PC-3 (cell line): Measurements from ENCODE around the gene MED15. TPM values are rescaled to one million over a fixed set of nuclear protein-coding genes. Genes with fewer than 3 reads are reported as not detected.
"Not testable (repeated sequence)": the region's sequence is repeated elsewhere in the genome, so short reads cannot be mapped to it uniquely, and the experiment has no call there.

Experiments
- ATAC-seq: fragments of 200-7000 bp; cut with Tn5 transposase; 2 replicates; pipeline ENCODE4 v1.9.1; 2020; ENCODE audit warnings: mild to moderate bottlenecking, moderate library complexity
- BruUV-seq: library from RNA; stranded (reverse); fragments of 400-500 nt; replicated peaks from 2 replicates; lab custom pipeline; 2021; lab: Mats Ljungman, UMichigan
- CTCF ChIA-PET: fragments of 300-600 bp; sonication (Branson Sonifier 250); formaldehyde crosslinking; loops from one replicate; lab custom pipeline; 2022; ENCODE audit warnings: antibody characterized with exemption; lab: Charles Lee
- POLR2A ChIA-PET: fragments of 300-600 bp; sonication (Branson Sonifier 250); formaldehyde crosslinking; loops from one replicate; lab custom pipeline; 2022; ENCODE audit warnings: antibody characterized with exemption; ENCODE audit not compliant: unreplicated experiment; lab: Charles Lee
- DNase-seq: peaks from one replicate; pipeline ENCODE4 v3.0.0-alpha.2; 2015
- H2AFZ ChIP-seq: fragments of 300-600 bp; sonication (generic); 2 replicates; pipeline ENCODE4 v1.6.0; 2016; ENCODE audit warnings: antibody characterized with exemption, low read length
- H3F3A ChIP-seq: fragments of 300-600 bp; sonication (generic); one replicate; pipeline ENCODE4 v1.6.0; 2017; ENCODE audit warnings: antibody characterized with exemption, low read length, control low read depth, mild to moderate bottlenecking; ENCODE audit not compliant: unreplicated experiment
- H3K27ac ChIP-seq: fragments of 300-600 bp; sonication (generic); 2 replicates; pipeline ENCODE4 v1.5.1; 2016; ENCODE audit warnings: mild to moderate bottlenecking, low read length
- H3K27me3 ChIP-seq: fragments of 300-600 bp; sonication (generic); 2 replicates; pipeline ENCODE4 v1.6.1; 2016; ENCODE audit warnings: low read length, mixed read lengths
- H3K36me3 ChIP-seq: fragments of 300-600 bp; sonication (generic); 2 replicates; pipeline ENCODE4 v1.6.1; 2016; ENCODE audit warnings: low read depth, mixed run types, low read length, mixed read lengths
- H3K4me1 ChIP-seq: fragments of 300-600 bp; sonication (generic); 2 replicates; pipeline ENCODE4 v1.5.1; 2016; ENCODE audit warnings: low read length; ENCODE audit not compliant: insufficient read depth
- H3K4me2 ChIP-seq: fragments of 300-600 bp; sonication (generic); 2 replicates; pipeline ENCODE4 v1.6.0; 2016; ENCODE audit warnings: low read length
- H3K4me3 ChIP-seq: fragments of 300-600 bp; sonication (generic); 2 replicates; pipeline ENCODE4 v1.5.1; 2016; ENCODE audit warnings: mild to moderate bottlenecking, low read length, mixed read lengths
- H3K79me2 ChIP-seq: fragments of 300-600 bp; sonication (generic); 2 replicates; pipeline ENCODE4 v1.6.1; 2017; ENCODE audit warnings: low read length, mixed read lengths
- H3K9ac ChIP-seq: fragments of 300-600 bp; sonication (generic); 2 replicates; pipeline ENCODE4 v1.6.0; 2016; ENCODE audit warnings: mild to moderate bottlenecking, low read length
- H3K9me2 ChIP-seq: fragments of 300-600 bp; sonication (generic); replicated peaks from 2 replicates; pipeline ENCODE4 v1.6.1; 2016; ENCODE audit warnings: mixed run types, low read length, mixed read lengths
- H3K9me3 ChIP-seq: fragments of 300-600 bp; sonication (generic); 2 replicates; pipeline ENCODE4 v1.6.1; 2016; ENCODE audit warnings: low read length, mixed read lengths
- H4K20me1 ChIP-seq: fragments of 300-600 bp; sonication (generic); 2 replicates; pipeline ENCODE4 v1.6.1; 2016; ENCODE audit warnings: low read length, mixed read lengths
- CTCF ChIP-seq: fragments of 300-600 bp; sonication (generic); conservative IDR thresholded peaks from 2 replicates; pipeline ENCODE4 v1.5.1; 2017; ENCODE audit warnings: antibody characterized with exemption, low read depth, mild to moderate bottlenecking, low read length
- EZH2 ChIP-seq: fragments of 300-600 bp; sonication (generic); IDR thresholded peaks from one replicate; pipeline ENCODE4 v1.6.1; 2017; ENCODE audit warnings: antibody characterized with exemption, mild to moderate bottlenecking, low read length; ENCODE audit not compliant: unreplicated experiment
- EZH2phosphoT487 ChIP-seq: fragments of 300-600 bp; sonication (generic); IDR thresholded peaks from 2 replicates; pipeline ENCODE4 v1.6.1; 2018; ENCODE audit warnings: mild to moderate bottlenecking, antibody characterized with exemption, low read length, borderline replicate concordance
- intact Hi-C: fragments of 100-400 bp; cut with micrococcal nuclease; formaldehyde crosslinking; loops from 2 replicates; pipeline ENCODE4 v1.9.0; 2023
- total RNA-seq: library from RNA; depleted of rRNA; stranded (reverse); fragments of >200 nt; gene quantifications from 2 replicates; pipeline ENCODE4 v1.2.3, GENCODE V29; 2014

MED15 gene
- total RNA-seq, 1 experiment from 2014 or later, result 55.9 TPM

GRCh38 chr22:20498913-20499312, 8.5 kb upstream of the MED15 start:
- Histone ChIP-seq H4K20me1 (no peaks in the 10 kb centered on the region), H3K27me3 (no peaks in the 10 kb centered on the region), H3K27ac (peak overlapping the region; percentile 56), H3K9ac (no peak overlapping the region), H3K9me2 (no peaks in the 10 kb centered on the region), H2AFZ (no peak overlapping the region), H3K79me2 (peaks cover 13% of the 10 kb centered on the region), H3F3A (no peaks in the 10 kb centered on the region), H3K4me1 (peaks cover 30% of the 10 kb centered on the region), H3K4me2 (no peak overlapping the region), H3K9me3 (no peaks in the 10 kb centered on the region), H3K4me3 (no peak overlapping the region), H3K36me3 (no peaks in the 10 kb centered on the region)
- POLR2A ChIA-PET, result no interaction called here
- ATAC-seq, result no peak
- TF ChIP-seq EZH2 (no peak), EZH2phosphoT487 (no peak), CTCF (no peak)
- no peak for DNase-seq
- CTCF ChIA-PET, result interaction anchor here (0.6 kb wide), 1 partner anchor 13 kb away, joined by 3 read pairs; no protein-coding TSS in a partner anchor
- BruUV-seq, result no TSS peak
- intact Hi-C loops, result loop anchor here (5.0 to 10.0 kb wide), 2 partner anchors 33 to 84 kb away; no protein-coding TSS in a partner anchor

- intact Hi-C loops, result loop anchor here (5.0 to 10.0 kb wide), 2 partner anchors 33 to 85 kb away; no protein-coding TSS in a partner anchor
- Histone ChIP-seq H3K9ac (peak overlapping the region; percentile 31; the same call in 1 of the 2 replicates), H3K36me3 (no peaks in the 10 kb centered on the region), H3K4me3 (no peak overlapping the region), H3K4me1 (peaks cover 32% of the 10 kb centered on the region), H4K20me1 (no peaks in the 10 kb centered on the region), H2AFZ (no peak overlapping the region), H3K79me2 (peaks cover 5% of the 10 kb centered on the region), H3K27me3 (no peaks in the 10 kb centered on the region), H3K27ac (peak overlapping the region; percentile 72), H3K9me2 (no peaks in the 10 kb centered on the region), H3K4me2 (no peak overlapping the region), H3F3A (no peaks in the 10 kb centered on the region), H3K9me3 (no peaks in the 10 kb centered on the region)
- ChIA-PET CTCF (no interaction called here), POLR2A (no interaction called here)
- BruUV-seq, result no TSS peak
- TF ChIP-seq EZH2 (no peak), EZH2phosphoT487 (no peak), CTCF (no peak)
- DNase-seq (peak; percentile 72), ATAC-seq (no peak)
Measured at GRCh38 chr22:20499769-20500168, 7.6 kb upstream of the MED15 start.

GRCh38 chr22:20503816-20504215, 3.6 kb upstream of the MED15 start:
- no peaks in the 10 kb centered on the region for H4K20me1 ChIP-seq
- ChIA-PET POLR2A (no interaction called here), CTCF (interaction anchor here (0.6 kb wide), 1 partner anchor 27 kb away, joined by 3 read pairs; no protein-coding TSS in a partner anchor)
- peaks cover 15% of the 10 kb centered on the region for H3K79me2 ChIP-seq
- TF ChIP-seq EZH2 (no peak), EZH2phosphoT487 (no peak), CTCF (no peak)
- DNase-seq, result peak; percentile 55
- H3F3A ChIP-seq, result peaks cover under 1% of the 10 kb centered on the region
- no peaks in the 10 kb centered on the region for H3K27me3 ChIP-seq
- no peaks in the 10 kb centered on the region for H3K9me2 ChIP-seq
- intact Hi-C loops, result no loop called here
- no peaks in the 10 kb centered on the region for H3K36me3 ChIP-seq
- H3K9me3 ChIP-seq, result no peaks in the 10 kb centered on the region
- BruUV-seq, result no TSS peak
- peak; percentile 23 for ATAC-seq
- no peak overlapping the region; the same call in 1 of the 2 replicates for H3K4me3 ChIP-seq
- peaks cover 35% of the 10 kb centered on the region for H3K4me1 ChIP-seq
- H3K9ac ChIP-seq, result peak overlapping the region; percentile 64
- H3K27ac ChIP-seq, result peak overlapping the region; percentile 88
- H2AFZ ChIP-seq, result no peak overlapping the region
- peak overlapping the region; percentile 68 for H3K4me2 ChIP-seq

GRCh38 chr22:20504293-20504922, 3.0 kb upstream of the MED15 start:
- H3K27me3 ChIP-seq, H3K36me3 ChIP-seq, H3K4me3 ChIP-seq, H3K9me2 ChIP-seq, H3K9me3 ChIP-seq, H3F3A ChIP-seq, BruUV-seq, POLR2A ChIA-PET, H4K20me1 ChIP-seq, intact Hi-C loops, CTCF ChIA-PET, H2AFZ ChIP-seq: not testable (repeated sequence)
- peak overlapping the region; percentile 68 for H3K4me2 ChIP-seq
- peaks cover 21% of the 10 kb centered on the region for H3K79me2 ChIP-seq
- DNase-seq (peak; percentile 89), ATAC-seq (peak; percentile 35)
- peaks cover 35% of the 10 kb centered on the region for H3K4me1 ChIP-seq
- H3K9ac ChIP-seq, result peak overlapping the region; percentile 64
- peak overlapping the region; percentile 88 for H3K27ac ChIP-seq
